Uterus (tissue), 4 donors: ENCODE results near the gene FBXO30. TPM values are rescaled to one million over a fixed set of nuclear protein-coding genes. Genes with fewer than 3 reads are reported as not detected.

ENCODE experiments used
- DNase-seq, 2 donors: peaks; one replicate each; pipeline ENCODE4 v3.0.0-alpha.2; 2019 to 2020
- H3K27ac ChIP-seq, 2 donors: fragments of 200-600 bp; sonication (generic); 1 replicate in 1 of 2; 2 replicates in 1 of 2; pipeline ENCODE4 v1.5.1; 2016 to 2018
- H3K27me3 ChIP-seq, 2 donors: fragments of 200-600 bp; sonication (generic); one replicate each; pipeline ENCODE4 v1.5.1; 2018 to 2019; ENCODE audit warnings: control low read depth in 1 of 2
- H3K36me3 ChIP-seq, 2 donors: fragments of 200-600 bp; sonication (generic); one replicate each; pipeline ENCODE4 v1.5.1; 2019; ENCODE audit warnings: control low read depth in 1 of 2
- H3K4me1 ChIP-seq, 2 donors: fragments of 200-600 bp; sonication (generic); one replicate each; pipeline ENCODE4 v1.5.1; 2018 to 2019; ENCODE audit warnings: control low read depth in 1 of 2
- H3K4me3 ChIP-seq, 2 donors: fragments of 200-600 bp; sonication (generic); 1 replicate in 1 of 2; 2 replicates in 1 of 2; pipeline ENCODE4 v1.5.1; 2018 to 2019; ENCODE audit warnings: mild to moderate bottlenecking in 1 of 2
- H3K9me3 ChIP-seq, 2 donors: fragments of 200-600 bp; sonication (generic); one replicate each; pipeline ENCODE4 v1.5.1; 2019; ENCODE audit warnings: control low read depth in 1 of 2
- CTCF ChIP-seq, 4 experiments: fragments of 200-600 bp in 2 of 4; fragments of 450-650 bp in 2 of 4; sonication (generic) in 2 of 4; IDR thresholded peaks; one replicate each; pipeline ENCODE4 v1.5.1; 2016 to 2019; ENCODE audit warnings: antibody characterized with exemption in 4 of 4, mild to moderate bottlenecking in 2 of 4, moderate library complexity in 1 of 4
- POLR2A ChIP-seq, 2 donors: fragments of 450-650 bp; IDR thresholded peaks; one replicate each; pipeline ENCODE4 v1.6.1; 2016; ENCODE audit warnings: antibody characterized with exemption in 2 of 2, mild to moderate bottlenecking in 1 of 2, moderate library complexity in 1 of 2
- intact Hi-C: fragments of 100-400 bp; cut with DNase I; formaldehyde crosslinking; loops from one replicate; pipeline ENCODE4 v1.15.1; 2023; ENCODE audit warnings: low total_unique reads
- total RNA-seq, 4 donors: library from RNA; depleted of rRNA in 3 of 4; stranded (reverse); fragments of >200 nt in 3 of 4; gene quantifications; one replicate each; pipeline versions ENCODE4 v1.1.0 to v1.2.4, GENCODE V29; 2014 to 2023
- donor health status: DM: yes; HTN: yes; CAD: no.

Gene FBXO30
- total RNA-seq, 4 donors from 2014 or later, result 11.0 to 30.5 (median 15.7) TPM

DNA sequence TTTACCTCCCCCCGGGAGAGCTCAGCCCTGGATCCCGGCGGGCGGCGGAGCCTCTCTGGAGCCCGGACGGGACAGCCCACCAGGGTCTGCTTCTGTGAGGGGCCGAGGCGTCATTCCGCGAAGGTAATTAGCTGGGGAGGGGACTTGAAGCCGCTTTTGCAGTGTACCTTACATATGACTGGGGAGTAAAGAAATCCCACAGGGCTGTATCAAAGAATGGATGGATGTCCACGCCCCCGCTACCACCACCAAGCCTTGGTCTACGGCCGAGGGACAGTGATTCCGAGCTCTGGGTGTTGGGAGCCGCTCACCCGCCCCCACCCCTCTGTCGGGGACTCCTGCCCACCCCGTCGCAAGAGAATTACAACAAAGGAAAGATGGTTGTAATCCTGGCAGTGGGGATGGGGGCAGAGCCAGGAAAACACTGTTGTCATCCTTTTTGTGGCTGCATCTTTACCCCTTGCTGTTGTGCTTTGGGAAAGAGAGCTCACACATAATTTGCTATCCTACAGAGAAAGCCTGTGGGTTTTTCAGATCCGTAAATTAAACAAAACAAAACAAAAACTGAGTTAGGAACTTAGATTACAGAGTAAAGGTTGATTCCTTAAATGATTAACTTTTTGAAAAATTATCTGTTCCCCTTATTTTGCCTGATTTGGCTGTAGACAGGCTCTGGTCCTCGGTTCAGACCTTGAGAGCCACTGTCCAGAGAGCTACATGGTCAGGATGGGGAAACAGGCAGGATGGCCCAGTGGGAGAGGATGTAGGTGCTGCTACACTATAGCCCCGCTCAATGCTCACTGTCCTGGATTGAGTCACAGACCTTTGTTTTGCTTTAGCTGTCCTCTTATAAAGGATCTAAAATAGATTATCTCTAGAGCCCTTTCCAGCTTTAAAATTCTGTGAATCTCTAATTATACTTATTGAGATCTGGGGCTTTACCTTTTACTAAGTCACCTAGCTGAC lies 997 bp upstream of the FBXO30 start:
- H3K4me1 ChIP-seq, result no peaks in the 10 kb centered on the region
- H3K27ac ChIP-seq, result peak overlapping the region; percentile 92 to 94
- intact Hi-C loops, result no loop called here
- DNase-seq, result peak in 1 of 2 donors; percentile 26
- no peaks in the 10 kb centered on the region for H3K36me3 ChIP-seq
- peak overlapping the region; percentile 51 to 82 for H3K4me3 ChIP-seq
- no peak for TF ChIP-seq CTCF (IDR thresholded peaks at IDR 0.05)
- no peak for TF ChIP-seq POLR2A (IDR thresholded peaks at IDR 0.05)
- no peaks in the 10 kb centered on the region for H3K27me3 ChIP-seq
- no peaks in the 10 kb centered on the region for H3K9me3 ChIP-seq

DNA sequence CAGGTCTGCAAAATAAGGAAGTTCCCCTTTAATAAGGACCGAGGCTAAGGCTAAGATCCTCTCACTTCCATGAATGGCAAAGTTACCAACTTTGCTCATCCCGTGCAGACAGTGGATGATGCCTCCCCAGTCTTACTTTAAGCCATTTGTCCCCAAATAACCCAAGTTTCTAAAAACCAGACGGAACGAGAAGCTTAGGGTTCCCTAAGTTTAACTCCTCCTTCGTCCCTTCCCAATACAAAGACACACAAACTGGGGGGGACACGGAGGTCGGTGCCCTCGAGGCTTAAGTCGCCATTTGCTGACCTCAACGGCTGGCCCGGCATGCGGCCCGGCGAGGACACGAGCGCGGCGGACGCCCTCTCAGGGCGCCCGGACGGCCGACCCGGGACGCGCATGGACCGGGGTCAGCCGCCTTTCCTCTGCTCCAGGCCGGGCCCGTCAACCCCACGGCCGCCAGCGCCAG lies 527 bp downstream of the FBXO30 start:
- H3K27ac ChIP-seq, result peak overlapping the region; percentile 92 to 94
- intact Hi-C loops, result no loop called here
- no peak for TF ChIP-seq CTCF (IDR thresholded peaks at IDR 0.05)
- TF ChIP-seq POLR2A (IDR thresholded peaks at IDR 0.05), result no peak
- DNase-seq, result peak in 1 of 2 donors; percentile 28
- peak overlapping the region; percentile 51 to 82 for H3K4me3 ChIP-seq
- no peaks in the 10 kb centered on the region for H3K9me3 ChIP-seq
- no peaks in the 10 kb centered on the region for H3K36me3 ChIP-seq
- H3K27me3 ChIP-seq, result no peaks in the 10 kb centered on the region
- no peaks in the 10 kb centered on the region for H3K4me1 ChIP-seq

DNA sequence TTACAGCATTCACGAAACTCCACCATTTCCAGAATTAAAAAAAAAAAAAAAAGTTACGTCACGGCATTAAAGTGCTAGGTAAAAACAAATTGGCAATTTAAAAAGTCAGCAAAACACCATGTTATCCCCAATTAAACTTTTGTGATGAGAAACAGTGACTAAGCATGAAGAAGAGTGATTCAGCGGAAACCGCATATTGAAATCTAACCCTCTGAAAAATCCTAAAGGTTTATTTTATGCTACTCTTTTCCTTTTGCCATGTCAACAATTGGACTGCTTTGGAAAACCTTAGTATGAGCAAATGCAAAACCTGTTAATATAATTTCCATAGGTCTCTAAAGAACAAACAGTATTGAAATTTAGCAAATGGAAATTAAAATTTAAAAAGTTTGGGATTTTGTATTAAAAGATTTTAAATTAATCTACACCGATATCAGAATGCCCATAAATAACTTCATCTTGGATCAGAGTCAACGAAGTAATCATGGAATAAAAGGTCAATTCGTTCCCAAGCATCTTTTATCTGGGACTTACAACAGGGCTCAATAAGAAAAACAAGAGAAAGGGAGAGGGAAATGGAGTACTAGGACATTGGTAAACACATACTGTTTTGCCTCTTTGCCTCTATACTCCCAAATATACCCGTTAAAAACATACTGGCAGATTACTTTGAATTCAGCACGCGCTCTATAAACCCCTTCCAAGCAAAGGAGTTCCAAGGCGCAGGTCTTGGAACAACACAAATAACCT lies 1.1 kb downstream of the FBXO30 start:
- Histone ChIP-seq H3K27me3 (no peaks in the 10 kb centered on the region), H3K4me1 (no peaks in the 10 kb centered on the region), H3K9me3 (no peaks in the 10 kb centered on the region), H3K4me3 (peak overlapping the region; percentile 51 to 82), H3K36me3 (no peaks in the 10 kb centered on the region), H3K27ac (peak overlapping the region; percentile 92 to 94)
- DNase-seq, result no peak
- intact Hi-C loops, result no loop called here
- no peak for TF ChIP-seq POLR2A (IDR thresholded peaks at IDR 0.05)
- TF ChIP-seq CTCF (IDR thresholded peaks at IDR 0.05), result no peak

DNA sequence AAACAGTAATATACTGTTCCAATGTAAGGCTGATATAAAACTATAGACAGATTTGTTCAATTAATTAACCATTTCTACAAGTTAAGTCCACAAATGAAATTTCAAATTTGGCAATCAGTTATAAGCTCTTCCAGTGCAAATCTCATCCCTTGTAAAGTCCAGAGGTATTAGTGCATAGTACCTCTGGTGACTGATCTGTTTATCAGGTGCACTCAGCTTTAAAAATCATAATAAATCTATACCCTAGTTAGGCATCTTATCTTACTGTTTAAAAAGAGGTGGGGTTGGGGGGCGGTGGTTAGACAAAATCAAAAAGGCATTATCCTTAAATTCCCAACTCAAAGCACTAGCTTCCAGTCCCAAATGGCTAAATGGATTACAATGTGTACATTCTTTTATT lies 2.9 kb downstream of the FBXO30 start:
- intact Hi-C loops, result no loop called here
- TF ChIP-seq POLR2A (IDR thresholded peaks at IDR 0.05) (no peak), CTCF (IDR thresholded peaks at IDR 0.05) (no peak)
- no peaks in the 10 kb centered on the region for H3K27me3 ChIP-seq
- no peak for DNase-seq
- no peaks in the 10 kb centered on the region for H3K9me3 ChIP-seq
- no peak overlapping the region for H3K4me3 ChIP-seq
- H3K36me3 ChIP-seq, result no peaks in the 10 kb centered on the region
- no peaks in the 10 kb centered on the region for H3K4me1 ChIP-seq
- H3K27ac ChIP-seq, result no peak overlapping the region

GRCh38 chr6:145809785-145810184 lies 4.8 kb downstream of the FBXO30 start:
- H3K36me3 ChIP-seq, result no peaks in the 10 kb centered on the region
- TF ChIP-seq CTCF (IDR thresholded peaks at IDR 0.05) (no peak), POLR2A (IDR thresholded peaks at IDR 0.05) (no peak)
- H3K9me3 ChIP-seq, result no peaks in the 10 kb centered on the region
- DNase-seq, result no peak
- H3K4me3 ChIP-seq, result no peak overlapping the region
- no peaks in the 10 kb centered on the region for H3K27me3 ChIP-seq
- intact Hi-C loops, result no loop called here
- no peaks in the 10 kb centered on the region for H3K4me1 ChIP-seq
- H3K27ac ChIP-seq, result no peak overlapping the region
